HG03103 (cell line): ENCODE measurements around the gene TMEM150B.

Experiments used
- ATAC-seq: cut with Tn5 transposase; IDR thresholded peaks from one replicate; pipeline ENCODE4 v1.9.1; 2021; ENCODE audit warnings: low read depth; ENCODE audit not compliant: unreplicated experiment

TMEM150B gene

GRCh38 chr19:55355213-55355821 lies 30.2 kb upstream of the TMEM150B start:
- ATAC-seq: no peak

- ATAC-seq: no peak
These were observed 29.6 kb upstream of the TMEM150B start, which contains the start of gene COX6B2 for GRCh38 chr19:55354698-55355212. Gene COX6B2, minus strand, starts transcription at chr19:55354719. Its CDS starts 198 bp downstream, at chr19:55354521.

GRCh38 chr19:55353803-55354697 lies 28.9 kb upstream of the TMEM150B start:
- ATAC-seq: no peak

- no peak for ATAC-seq
These were observed 28.2 kb upstream of the TMEM150B start for GRCh38 chr19:55353356-55353802.

GRCh38 chr19:55352549-55353145 lies 27.5 kb upstream of the TMEM150B start:
- ATAC-seq: no peak

- no peak for ATAC-seq
These were observed 26.9 kb upstream of the TMEM150B start for GRCh38 chr19:55352040-55352439.

- ATAC-seq: no peak
These were observed 25.6 kb upstream of the TMEM150B start for GRCh38 chr19:55350620-55351315.

GRCh38 chr19:55348317-55349034 lies 23.3 kb upstream of the TMEM150B start:
- no peak for ATAC-seq

- ATAC-seq: no peak
These were observed 22.4 kb upstream of the TMEM150B start for GRCh38 chr19:55347442-55348009.

GRCh38 chr19:55346725-55347441 lies 21.7 kb upstream of the TMEM150B start:
- ATAC-seq: no peak

- ATAC-seq: no peak
These were observed 20.9 kb upstream of the TMEM150B start for GRCh38 chr19:55345818-55346724.

- ATAC-seq: no peak
These were observed 20.1 kb upstream of the TMEM150B start for GRCh38 chr19:55345101-55345817.

- ATAC-seq: no peak
These were observed 19.3 kb upstream of the TMEM150B start for GRCh38 chr19:55344444-55344843.

- no peak for ATAC-seq
These were observed 16.7 kb upstream of the TMEM150B start for GRCh38 chr19:55341595-55342531.

- no peak for ATAC-seq
These were observed 16.0 kb upstream of the TMEM150B start for GRCh38 chr19:55341171-55341588.

GRCh38 chr19:55340784-55341147 lies 15.6 kb upstream of the TMEM150B start:
- ATAC-seq: no peak
